HG03025 (cell line): Measurements from ENCODE around the gene TNNC1.

Experiments used
- ATAC-seq: cut with Tn5 transposase; IDR thresholded peaks from one replicate; pipeline ENCODE4 v1.9.1; 2021; ENCODE audit warnings: mild to moderate bottlenecking, moderate library complexity; ENCODE audit not compliant: unreplicated experiment, low FRiP score

The TNNC1 gene

GRCh38 chr3:52432691-52433141 is 21.1 kb downstream of the TNNC1 start:
- ATAC-seq: no peak

- no peak for ATAC-seq
Measured at GRCh38 chr3:52432225-52432624, 21.6 kb downstream of the TNNC1 start.

GRCh38 chr3:52431459-52432223 is 22.2 kb downstream of the TNNC1 start:
- ATAC-seq: no peak

GRCh38 chr3:52430416-52430810 is 23.4 kb downstream of the TNNC1 start:
- no peak for ATAC-seq

GRCh38 chr3:52429779-52430415 is 23.9 kb downstream of the TNNC1 start:
- no peak for ATAC-seq

GRCh38 chr3:52429031-52429430 is 24.8 kb downstream of the TNNC1 start:
- no peak for ATAC-seq

- ATAC-seq: no peak
Measured at GRCh38 chr3:52428151-52429005, 25.5 kb downstream of the TNNC1 start.

GRCh38 chr3:52423173-52423572 is 30.7 kb downstream of the TNNC1 start:
- no peak for ATAC-seq

GRCh38 chr3:52422669-52423068 is 31.2 kb downstream of the TNNC1 start:
- no peak for ATAC-seq

GRCh38 chr3:52420388-52420787 is 33.5 kb downstream of the TNNC1 start:
- no peak for ATAC-seq

GRCh38 chr3:52415800-52416199 is 38.0 kb downstream of the TNNC1 start:
- no peak for ATAC-seq

GRCh38 chr3:52408466-52408865 is 45.4 kb downstream of the TNNC1 start:
- no peak for ATAC-seq

- no peak for ATAC-seq
Measured at GRCh38 chr3:52407779-52408178, 46.1 kb downstream of the TNNC1 start.

- ATAC-seq: no peak
Measured at GRCh38 chr3:52406791-52407510, 46.9 kb downstream of the TNNC1 start.

- ATAC-seq: no peak
Measured at GRCh38 chr3:52406231-52406661, 47.6 kb downstream of the TNNC1 start.

GRCh38 chr3:52405601-52406110 is 48.2 kb downstream of the TNNC1 start:
- no peak for ATAC-seq

- ATAC-seq: no peak
Measured at GRCh38 chr3:52405066-52405465, 48.8 kb downstream of the TNNC1 start.

- ATAC-seq: no peak
Measured at GRCh38 chr3:52404391-52404790, 49.5 kb downstream of the TNNC1 start.

- ATAC-seq: no peak
Measured at GRCh38 chr3:52403955-52404354, 49.9 kb downstream of the TNNC1 start.

GRCh38 chr3:52403271-52403841 is 50.5 kb downstream of the TNNC1 start:
- no peak for ATAC-seq
